Measurements from ENCODE around the gene SPEF1.

The SPEF1 gene

GRCh38 chr20:3728876-3729275, 52.4 kb downstream of the SPEF1 start:
- DNase-seq (ENCODE audit: low read depth), result no peak
- no peak overlapping the region for H3K4me3 ChIP-seq (ENCODE audit: low read depth, low read length)
- TF ChIP-seq, protein P1, sequence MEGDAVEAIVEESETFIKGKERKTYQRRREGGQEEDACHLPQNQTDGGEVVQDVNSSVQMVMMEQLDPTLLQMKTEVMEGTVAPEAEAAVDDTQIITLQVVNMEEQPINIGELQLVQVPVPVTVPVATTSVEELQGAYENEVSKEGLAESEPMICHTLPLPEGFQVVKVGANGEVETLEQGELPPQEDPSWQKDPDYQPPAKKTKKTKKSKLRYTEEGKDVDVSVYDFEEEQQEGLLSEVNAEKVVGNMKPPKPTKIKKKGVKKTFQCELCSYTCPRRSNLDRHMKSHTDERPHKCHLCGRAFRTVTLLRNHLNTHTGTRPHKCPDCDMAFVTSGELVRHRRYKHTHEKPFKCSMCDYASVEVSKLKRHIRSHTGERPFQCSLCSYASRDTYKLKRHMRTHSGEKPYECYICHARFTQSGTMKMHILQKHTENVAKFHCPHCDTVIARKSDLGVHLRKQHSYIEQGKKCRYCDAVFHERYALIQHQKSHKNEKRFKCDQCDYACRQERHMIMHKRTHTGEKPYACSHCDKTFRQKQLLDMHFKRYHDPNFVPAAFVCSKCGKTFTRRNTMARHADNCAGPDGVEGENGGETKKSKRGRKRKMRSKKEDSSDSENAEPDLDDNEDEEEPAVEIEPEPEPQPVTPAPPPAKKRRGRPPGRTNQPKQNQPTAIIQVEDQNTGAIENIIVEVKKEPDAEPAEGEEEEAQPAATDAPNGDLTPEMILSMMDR (IDR thresholded peaks at IDR 0.05; ENCODE audit: low read depth, low read length, missing control alignments), result no peak

- DNase-seq (ENCODE audit: low read depth), result no peak
- TF ChIP-seq, protein P1 (IDR thresholded peaks at IDR 0.05; ENCODE audit: low read depth, low read length, missing control alignments), result no peak
Measured at GRCh38 chr20:3728354-3728753, 52.9 kb downstream of the SPEF1 start.

More at GRCh38 chr20:3728354-3728753, 52.9 kb downstream of the SPEF1 start:
- H3K4me3 ChIP-seq (ENCODE audit: low read depth, low read length), result no peak overlapping the region
